BLaER1 (cell line): ENCODE data around the gene FNDC3B.

Experiments
- H3K27ac ChIP-seq: shearing (Covaris generic); formaldehyde crosslinking; 2 replicates; pipeline ENCODE4 v1.8.1; 2022
- H3K27me3 ChIP-seq: shearing (Covaris generic); formaldehyde crosslinking; 2 replicates; pipeline ENCODE4 v1.8.1; 2022
- H3K36me3 ChIP-seq: shearing (Covaris generic); formaldehyde crosslinking; 2 replicates; pipeline ENCODE4 v1.8.1; 2022
- H3K4me1 ChIP-seq: shearing (Covaris generic); formaldehyde crosslinking; 2 replicates; pipeline ENCODE4 v1.8.1; 2022
- H3K4me2 ChIP-seq: shearing (Covaris generic); formaldehyde crosslinking; 2 replicates; pipeline ENCODE4 v1.8.1; 2022
- H3K4me3 ChIP-seq: shearing (Covaris generic); formaldehyde crosslinking; 2 replicates; pipeline ENCODE4 v1.8.1; 2022
- H3K9ac ChIP-seq: shearing (Covaris generic); formaldehyde crosslinking; 2 replicates; pipeline ENCODE4 v1.8.1; 2022
- H3K9me3 ChIP-seq: shearing (Covaris generic); formaldehyde crosslinking; 2 replicates; pipeline ENCODE4 v1.8.1; 2022
- H4K20me1 ChIP-seq: shearing (Covaris generic); formaldehyde crosslinking; 2 replicates; pipeline ENCODE4 v1.8.1; 2022
- Cebpa-rat ChIP-seq: shearing (Covaris generic); IDR thresholded peaks from 2 replicates; pipeline ENCODE4 v1.8.1; 2022

FNDC3B gene

DNA sequence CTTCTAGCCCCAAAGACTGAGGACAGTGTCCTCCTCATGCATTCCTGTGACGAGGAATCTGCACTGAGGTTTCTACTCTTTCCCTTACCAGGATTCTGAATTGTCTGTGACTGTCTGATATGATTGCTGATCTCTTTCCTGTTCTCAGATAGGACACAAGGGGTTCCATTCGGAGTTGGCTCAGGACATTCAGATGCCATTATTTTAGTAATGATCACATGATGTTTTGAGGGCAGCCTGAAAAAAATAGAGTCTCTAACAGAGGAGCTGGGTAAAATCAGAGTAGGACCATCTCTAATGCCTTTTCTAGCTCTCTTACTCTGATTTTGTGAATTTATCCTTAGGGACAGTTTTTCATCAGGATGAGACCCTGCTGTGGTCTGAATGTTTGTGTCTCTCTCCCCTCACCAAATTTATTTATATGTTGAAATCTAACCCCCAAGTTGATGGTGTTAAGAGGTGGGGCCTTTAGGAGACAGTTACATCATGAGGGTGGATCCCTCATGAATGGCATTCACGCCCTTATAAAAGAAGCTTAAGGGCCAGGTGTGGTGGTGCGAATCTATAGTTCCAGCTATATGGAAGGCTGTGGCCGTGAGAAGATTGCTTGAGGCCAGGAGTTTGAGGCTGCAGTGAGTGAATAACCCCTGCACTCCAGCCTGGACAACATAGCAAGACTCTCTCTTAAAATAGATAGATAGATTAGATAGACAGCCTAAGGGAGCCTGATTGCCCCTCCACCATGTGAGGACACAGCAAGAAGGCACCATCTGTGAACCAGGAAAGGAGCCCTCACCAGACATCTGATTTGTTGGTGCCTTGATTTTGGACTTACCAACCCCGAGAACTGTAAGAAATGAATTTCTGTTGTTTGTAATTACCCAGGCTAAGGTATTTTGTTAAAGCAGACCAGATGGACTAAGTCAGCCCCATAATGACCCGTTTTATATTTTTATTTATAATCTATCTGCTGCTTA, 24.4 kb downstream of the FNDC3B start:
- H3K27me3 ChIP-seq, result no peaks in the 10 kb centered on the region
- H3K4me2 ChIP-seq, result no peak overlapping the region
- H3K27ac ChIP-seq, result no peak overlapping the region
- no peak overlapping the region for H3K4me3 ChIP-seq
- peaks cover 12% of the 10 kb centered on the region for H3K9me3 ChIP-seq
- no peak for TF ChIP-seq Cebpa-rat
- H4K20me1 ChIP-seq, result peaks cover 36% of the 10 kb centered on the region
- H3K4me1 ChIP-seq, result peaks cover 23% of the 10 kb centered on the region
- peaks cover 11% of the 10 kb centered on the region for H3K36me3 ChIP-seq
- no peak overlapping the region for H3K9ac ChIP-seq

DNA sequence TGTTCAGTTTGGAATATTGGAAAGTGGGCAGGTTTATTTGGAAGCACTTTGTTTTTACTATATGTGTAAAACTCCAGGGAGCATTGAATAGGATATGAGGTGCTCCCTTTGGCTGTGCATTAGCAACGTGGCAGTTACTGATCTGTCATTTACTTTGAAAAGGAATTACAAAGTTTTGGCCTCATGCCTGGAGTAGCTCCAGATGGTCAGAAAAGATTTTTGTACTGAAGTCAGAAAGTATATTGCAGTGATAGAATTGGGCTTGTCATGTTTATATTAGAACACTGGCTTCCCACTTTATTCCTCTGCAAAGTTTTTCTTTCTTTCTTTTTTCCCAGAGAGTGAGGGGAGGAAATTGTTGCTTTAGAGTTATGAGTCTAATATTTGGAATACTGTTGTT, 26.1 kb downstream of the FNDC3B start:
- H3K27ac ChIP-seq, result no peak overlapping the region
- no peak overlapping the region for H3K9ac ChIP-seq
- no peak for TF ChIP-seq Cebpa-rat
- H3K4me3 ChIP-seq, result no peak overlapping the region
- peaks cover 23% of the 10 kb centered on the region for H3K4me1 ChIP-seq
- H4K20me1 ChIP-seq, result peaks cover 45% of the 10 kb centered on the region
- H3K4me2 ChIP-seq, result no peak overlapping the region
- peaks cover 11% of the 10 kb centered on the region for H3K36me3 ChIP-seq
- H3K27me3 ChIP-seq, result no peaks in the 10 kb centered on the region
- peaks cover 12% of the 10 kb centered on the region for H3K9me3 ChIP-seq

DNA sequence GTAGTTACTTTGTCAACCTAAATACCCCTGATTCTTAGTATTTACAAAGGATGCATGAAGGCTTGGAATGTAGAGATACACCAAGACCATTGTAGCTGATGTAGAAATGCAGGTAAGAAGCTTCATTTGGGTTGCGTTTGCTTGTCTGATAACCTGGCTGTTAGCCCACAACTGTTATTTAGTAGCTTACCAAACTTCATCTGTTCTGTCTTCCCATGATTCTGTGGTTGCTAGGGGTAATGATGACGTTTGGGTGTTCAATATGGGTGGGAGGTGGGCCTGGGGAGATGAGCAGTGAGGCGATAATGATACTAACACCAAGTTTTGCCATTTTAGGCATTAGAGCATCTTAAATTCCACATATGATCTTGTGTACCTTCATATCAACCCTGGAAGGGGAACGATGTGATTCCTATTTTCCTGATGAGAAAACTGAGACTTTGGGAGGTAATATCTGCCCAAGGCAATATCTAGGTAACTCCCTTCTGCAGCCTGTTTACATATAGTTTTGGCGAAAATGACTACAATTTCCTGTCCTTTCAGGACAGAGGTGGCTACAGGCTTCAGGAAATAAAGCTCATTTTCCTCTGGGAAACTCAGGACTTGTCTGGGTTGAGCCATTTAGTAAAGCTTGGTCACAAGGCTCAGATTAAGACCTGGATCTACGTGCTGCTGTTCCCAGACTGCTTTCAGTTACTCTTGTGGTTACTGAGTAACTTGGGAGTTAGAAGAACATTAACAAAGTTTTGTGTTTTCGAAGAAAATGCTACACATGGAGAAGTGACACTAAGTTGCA, 26.8 kb downstream of the FNDC3B start:
- Histone ChIP-seq H3K27ac (no peak overlapping the region), H3K36me3 (peaks cover 11% of the 10 kb centered on the region), H4K20me1 (peaks cover 45% of the 10 kb centered on the region), H3K9me3 (peaks cover 12% of the 10 kb centered on the region), H3K4me2 (0 out of 2 replicates have a peak overlapping the region, but pooled peaks have one; percentile 10), H3K27me3 (no peaks in the 10 kb centered on the region), H3K4me1 (peaks cover 23% of the 10 kb centered on the region), H3K4me3 (no peak overlapping the region), H3K9ac (no peak overlapping the region)
- TF ChIP-seq Cebpa-rat, result no peak

DNA sequence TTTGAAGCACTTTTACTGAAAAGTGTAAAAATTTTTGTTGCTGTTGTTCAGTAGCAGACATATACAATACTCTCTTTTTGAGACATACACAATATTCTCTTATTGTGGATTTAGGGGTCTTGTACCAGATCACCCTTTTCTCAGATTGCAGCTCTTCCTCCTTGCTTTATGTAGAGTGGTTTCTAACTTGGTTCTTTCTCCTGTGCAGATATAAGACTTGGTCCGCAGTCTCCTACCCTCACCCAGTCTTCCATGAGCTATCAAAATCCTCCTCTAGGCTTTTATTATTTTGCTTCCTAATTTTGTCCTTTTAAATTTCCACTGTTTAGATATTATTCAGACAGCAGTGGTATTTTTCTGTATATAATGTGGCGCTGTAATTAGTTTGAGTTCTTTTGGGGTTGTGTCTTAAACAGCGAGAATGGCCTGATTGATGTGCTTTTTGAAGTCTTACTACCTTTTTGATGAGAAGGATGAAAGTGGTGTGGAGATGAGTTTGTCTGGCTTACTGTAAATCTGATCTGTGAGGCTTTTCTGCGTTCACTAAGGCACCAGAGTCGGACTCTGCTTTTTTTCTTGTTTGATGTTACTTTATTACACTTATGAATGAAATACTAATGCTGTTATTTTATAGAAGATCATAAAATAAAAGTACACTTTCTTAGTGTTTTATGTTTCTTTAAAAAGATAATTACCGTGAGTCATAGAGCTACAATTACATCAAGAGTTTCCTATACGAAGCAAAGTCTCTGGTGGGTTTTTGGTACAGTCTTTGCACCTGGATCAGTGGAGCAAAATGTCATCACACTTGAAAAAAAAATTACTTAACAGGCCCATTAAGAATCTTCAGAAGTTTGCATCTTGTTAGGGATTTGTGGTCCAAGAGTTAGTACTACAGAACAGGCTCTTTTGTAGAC, 27.8 kb downstream of the FNDC3B start:
- Histone ChIP-seq H3K9ac (no peak overlapping the region), H3K9me3 (peaks cover 12% of the 10 kb centered on the region), H3K4me2 (no peak overlapping the region), H3K27ac (no peak overlapping the region), H3K27me3 (no peaks in the 10 kb centered on the region), H3K36me3 (peaks cover 11% of the 10 kb centered on the region), H3K4me3 (no peak overlapping the region), H3K4me1 (peaks cover 14% of the 10 kb centered on the region), H4K20me1 (peaks cover 45% of the 10 kb centered on the region)
- TF ChIP-seq Cebpa-rat, result no peak

DNA sequence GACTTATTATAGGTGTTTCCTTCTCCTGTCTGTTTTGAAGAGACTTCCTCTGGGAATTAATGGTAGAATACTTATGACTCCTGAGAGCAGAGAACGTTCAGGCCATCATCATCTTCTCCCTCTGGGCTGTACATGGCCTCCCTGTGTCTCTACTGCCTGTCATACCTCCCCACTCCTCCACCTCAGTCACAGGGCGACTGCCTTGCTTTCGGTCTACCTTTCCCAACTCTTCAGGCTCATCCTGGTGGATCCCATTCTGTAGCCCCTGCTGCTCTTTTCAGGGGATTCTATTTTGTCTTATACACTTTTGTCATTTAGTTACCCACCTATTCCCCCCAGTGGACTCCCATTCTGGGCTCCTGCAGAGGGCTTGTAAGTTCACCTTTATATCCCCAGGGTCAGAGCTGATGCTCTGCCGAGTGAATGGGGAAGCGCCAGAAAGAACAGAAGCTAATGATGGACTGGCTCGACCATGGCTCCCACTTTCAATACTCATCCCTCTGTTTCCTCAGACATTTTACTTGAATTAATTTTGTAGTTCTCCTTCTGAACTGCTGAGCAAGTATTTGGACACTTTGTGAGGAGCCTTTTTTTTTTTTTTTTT, 28.6 kb downstream of the FNDC3B start:
- Histone ChIP-seq H3K4me1 (peaks cover 9% of the 10 kb centered on the region; the same call in 1 of the 2 replicates), H3K9me3 (peaks cover 12% of the 10 kb centered on the region), H3K4me3 (no peak overlapping the region), H3K27me3 (no peaks in the 10 kb centered on the region), H3K36me3 (peaks cover 14% of the 10 kb centered on the region), H3K4me2 (no peak overlapping the region), H3K27ac (no peak overlapping the region), H3K9ac (no peak overlapping the region), H4K20me1 (peaks cover 45% of the 10 kb centered on the region)
- no peak for TF ChIP-seq Cebpa-rat

DNA sequence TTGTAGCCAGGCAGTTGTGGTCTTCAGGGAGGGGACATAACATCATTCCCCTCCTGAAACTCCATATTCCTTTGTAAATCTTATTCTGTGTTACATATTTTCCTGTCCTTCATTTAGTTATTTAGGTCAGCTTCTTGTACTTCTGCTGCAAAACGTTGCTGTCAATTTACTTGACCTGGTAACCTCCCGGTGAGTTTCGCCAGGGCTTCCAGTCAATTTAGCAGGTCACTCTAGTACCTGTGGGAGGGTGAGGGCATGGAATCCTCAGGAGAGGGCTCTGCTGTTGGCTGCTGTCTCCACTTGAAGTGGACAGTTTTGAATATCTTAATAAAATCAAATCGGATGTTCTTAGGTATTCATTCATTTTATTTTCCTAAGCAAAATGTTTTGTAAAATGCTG, 29.6 kb downstream of the FNDC3B start:
- Histone ChIP-seq H3K4me1 (peaks cover 9% of the 10 kb centered on the region; the same call in 1 of the 2 replicates), H4K20me1 (peaks cover 41% of the 10 kb centered on the region), H3K4me2 (no peak overlapping the region), H3K4me3 (no peak overlapping the region), H3K27ac (no peak overlapping the region), H3K27me3 (no peaks in the 10 kb centered on the region), H3K36me3 (peaks cover 9% of the 10 kb centered on the region; the same call in 1 of the 2 replicates), H3K9me3 (peaks cover 3% of the 10 kb centered on the region; the same call in 1 of the 2 replicates), H3K9ac (no peak overlapping the region)
- no peak for TF ChIP-seq Cebpa-rat

DNA sequence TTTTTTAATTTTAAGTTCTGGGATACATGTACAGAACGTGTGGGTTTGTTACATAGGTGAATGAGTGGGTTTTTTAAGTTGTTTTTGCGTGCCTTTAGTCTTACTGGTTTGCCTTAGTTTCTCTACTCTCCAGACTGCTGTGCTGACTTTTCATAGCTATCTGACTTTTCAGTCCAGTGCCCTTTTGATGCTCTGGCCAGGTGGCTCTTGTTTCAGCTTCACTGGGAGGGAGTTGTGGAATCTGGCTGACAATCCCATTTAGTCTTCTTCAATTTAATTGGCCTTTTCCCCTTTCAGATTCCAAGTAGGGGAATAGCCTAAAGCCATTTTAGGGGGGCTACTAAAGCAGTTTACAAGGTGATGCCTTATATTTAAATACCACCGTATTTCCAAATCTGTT, 30.1 kb downstream of the FNDC3B start:
- Histone ChIP-seq H3K36me3 (0 out of 2 replicates have a peak, but pooled peaks cover 6% of the 10 kb centered on the region), H3K4me1 (peaks cover 9% of the 10 kb centered on the region; the same call in 1 of the 2 replicates), H4K20me1 (peaks cover 40% of the 10 kb centered on the region), H3K4me2 (no peak overlapping the region), H3K27me3 (no peaks in the 10 kb centered on the region), H3K27ac (no peak overlapping the region), H3K9me3 (no peaks in the 10 kb centered on the region), H3K4me3 (no peak overlapping the region), H3K9ac (no peak overlapping the region)
- TF ChIP-seq Cebpa-rat, result no peak

DNA sequence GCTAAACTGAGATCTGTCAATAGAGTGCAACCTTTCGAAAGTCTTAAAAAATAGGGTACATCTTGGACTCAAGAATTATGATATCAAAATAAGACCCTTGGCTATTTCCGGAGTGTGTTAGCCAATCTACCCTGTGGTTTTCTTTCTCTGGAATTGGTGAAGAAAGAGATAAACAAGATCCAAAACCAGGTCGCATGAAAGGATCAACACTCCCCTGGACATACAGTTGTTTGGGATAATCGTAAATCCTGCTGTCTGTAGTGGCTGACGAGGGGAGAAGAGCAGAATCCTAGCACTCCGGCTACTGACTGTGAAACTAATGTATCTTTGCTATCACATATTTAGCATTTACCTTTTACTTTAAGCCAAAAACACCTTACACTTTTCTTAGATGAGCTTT, 30.9 kb downstream of the FNDC3B start:
- H3K27ac ChIP-seq, result no peak overlapping the region
- H4K20me1 ChIP-seq, result peaks cover 40% of the 10 kb centered on the region
- H3K9me3 ChIP-seq, result no peaks in the 10 kb centered on the region
- H3K36me3 ChIP-seq, result 0 out of 2 replicates have a peak, but pooled peaks cover 6% of the 10 kb centered on the region
- no peak overlapping the region for H3K9ac ChIP-seq
- H3K27me3 ChIP-seq, result no peaks in the 10 kb centered on the region
- no peak overlapping the region for H3K4me2 ChIP-seq
- H3K4me1 ChIP-seq, result peaks cover 9% of the 10 kb centered on the region; the same call in 1 of the 2 replicates
- H3K4me3 ChIP-seq, result no peak overlapping the region
- TF ChIP-seq Cebpa-rat, result no peak
